Uterus (tissue), 2 donors: ENCODE measurements around the gene MMP26.

ENCODE experiments used
- CTCF ChIP-seq, 4 experiments: fragments of 200-600 bp in 2 of 4; fragments of 450-650 bp in 2 of 4; sonication (generic) in 2 of 4; IDR thresholded peaks; one replicate each; pipeline ENCODE4 v1.5.1; 2016 to 2019; ENCODE audit warnings: antibody characterized with exemption in 4 of 4, mild to moderate bottlenecking in 2 of 4, moderate library complexity in 1 of 4
- POLR2A ChIP-seq, 2 donors: fragments of 450-650 bp; IDR thresholded peaks; one replicate each; pipeline ENCODE4 v1.6.1; 2016; ENCODE audit warnings: antibody characterized with exemption in 2 of 2, mild to moderate bottlenecking in 1 of 2, moderate library complexity in 1 of 2

- TF ChIP-seq CTCF (IDR thresholded peaks at IDR 0.05) (no peak), POLR2A (IDR thresholded peaks at IDR 0.05) (no peak)
These were observed 43.9 kb downstream of the MMP26 start for GRCh38 chr11:4748438-4748837.
